ENCODE measurements around the gene KCNK4. TPM values are rescaled to one million over a fixed set of nuclear protein-coding genes. Genes with fewer than 3 reads are reported as not detected.

Gene KCNK4
- total RNA-seq, 1 experiment from 2014 or later: 1.1 TPM

DNA sequence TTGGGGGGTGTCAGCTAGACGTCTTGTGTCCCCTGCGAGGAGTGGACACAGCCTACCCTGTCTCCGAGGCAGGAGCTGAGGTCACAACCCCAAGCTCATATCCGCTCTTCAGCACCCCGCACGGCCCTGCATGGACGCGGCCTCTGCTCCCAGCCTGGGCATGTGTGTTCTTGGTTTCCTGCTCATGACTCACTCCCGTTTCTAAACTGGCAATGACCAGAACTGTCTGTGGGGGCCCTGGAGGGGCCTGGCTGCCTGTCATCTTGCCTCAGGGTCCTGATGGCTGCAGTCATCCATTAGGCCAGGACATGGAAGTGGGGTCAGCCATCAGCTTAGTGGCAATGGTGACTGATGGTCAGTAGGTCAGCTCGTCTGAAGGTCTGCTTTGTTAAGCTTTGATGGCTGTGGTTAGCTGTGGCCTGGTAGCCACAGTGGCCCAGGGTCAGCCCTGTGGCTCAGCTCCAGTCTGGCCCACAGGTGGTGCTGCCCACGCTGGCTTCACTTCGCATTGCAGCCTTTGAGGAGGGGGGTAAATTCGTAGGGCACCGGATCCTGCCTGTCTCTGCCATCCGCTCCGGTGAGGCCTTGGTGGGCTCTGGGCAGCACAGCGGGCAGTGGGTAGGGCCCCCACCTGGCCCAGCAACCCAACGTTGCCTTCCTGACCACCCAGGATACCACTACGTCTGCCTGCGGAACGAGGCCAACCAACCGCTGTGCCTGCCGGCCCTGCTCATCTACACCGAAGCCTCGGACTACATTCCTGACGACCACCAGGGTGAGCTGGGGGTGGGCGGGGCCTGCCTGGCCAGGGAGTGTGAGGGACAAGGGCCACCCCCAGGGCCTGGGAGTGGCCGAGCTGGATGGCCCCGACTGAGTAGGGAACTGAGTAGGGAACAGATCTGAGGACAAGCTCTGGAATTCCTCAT lies 27.8 kb upstream of the KCNK4 start:
- no peak overlapping the region for H3K4me3 ChIP-seq (ENCODE audit: low read depth in 2 of 2, low read length in 2 of 2)
- no peak for TF ChIP-seq TCF7L2 (IDR thresholded peaks at IDR 0.05; ENCODE audit: low read depth, low read length)
- TF ChIP-seq REST (IDR thresholded peaks at IDR 0.05; ENCODE audit: insufficient read depth in 1 of 2, low read depth in 2 of 2, low read length in 1 of 2): no peak
- TF ChIP-seq SIN3A (IDR thresholded peaks at IDR 0.05; ENCODE audit: borderline replicate concordance, insufficient read depth, low read depth, low read length): no peak
- no peak for TF ChIP-seq POLR2AphosphoS5 (IDR thresholded peaks at IDR 0.05; ENCODE audit: low read depth, low read length)
- no peak for TF ChIP-seq CTCF (IDR thresholded peaks at IDR 0.05)
- ATAC-seq (no peak), DNase-seq (ENCODE audit: low read depth, low spot score) (no peak)
- no peaks in the 10 kb centered on the region for H3K36me3 ChIP-seq (ENCODE audit: control insufficient read depth, insufficient read depth, low read length)
- in situ Hi-C loops (cut with HindIII; ENCODE audit: low pct_unique_long_range_greater_than_20kb, low sequenced_read_pairs) (no loop called here), intact Hi-C loops (cut with micrococcal nuclease; ENCODE audit: unreplicated experiment) (no loop called here)
- ChIA-PET POLR2A (interaction anchor here (0.6 kb wide), 1 partner anchor 14 kb away, joined by 3 read pairs; no protein-coding TSS in a partner anchor), CTCF (interaction anchor here (0.6 kb wide), 1 partner anchor 11 kb away, joined by 5 read pairs; no protein-coding TSS in a partner anchor)
- H3K27me3 ChIP-seq (ENCODE audit: control insufficient read depth, insufficient read depth, low read length): no peaks in the 10 kb centered on the region
- BruUV-seq (replicated peaks): no TSS peak
- no peaks in the 10 kb centered on the region for H3K9me3 ChIP-seq (ENCODE audit: control insufficient read depth, insufficient read depth, low read depth, low read length)
- H3K4me1 ChIP-seq (ENCODE audit: control insufficient read depth, insufficient read depth, low read length): peaks cover 6% of the 10 kb centered on the region
- no peak overlapping the region for H3K27ac ChIP-seq (ENCODE audit: low read length)

GRCh38 chr11:64263947-64264317 lies 27.2 kb upstream of the KCNK4 start:
- CTCF ChIA-PET: no interaction called here
- in situ Hi-C loops (cut with HindIII; ENCODE audit: low pct_unique_long_range_greater_than_20kb, low sequenced_read_pairs) (no loop called here), intact Hi-C loops (cut with micrococcal nuclease; ENCODE audit: unreplicated experiment) (no loop called here)
- POLR2A ChIA-PET: interaction anchor here (0.6 kb wide), 2 partner anchors 13 to 1032 kb away, joined by 3 to 9 read pairs; no protein-coding TSS in a partner anchor
- no peak overlapping the region for H3K4me3 ChIP-seq (ENCODE audit: low read depth in 2 of 2, low read length in 2 of 2)
- H3K36me3 ChIP-seq (ENCODE audit: control insufficient read depth, insufficient read depth, low read length): no peaks in the 10 kb centered on the region
- no peaks in the 10 kb centered on the region for H3K9me3 ChIP-seq (ENCODE audit: control insufficient read depth, insufficient read depth, low read depth, low read length)
- DNase-seq (ENCODE audit: low read depth, low spot score) (no peak), ATAC-seq (no peak)
- peaks cover 13% of the 10 kb centered on the region for H3K4me1 ChIP-seq (ENCODE audit: control insufficient read depth, insufficient read depth, low read length)
- TF ChIP-seq TCF7L2 (IDR thresholded peaks at IDR 0.05; ENCODE audit: low read depth, low read length): no peak
- TF ChIP-seq REST (IDR thresholded peaks at IDR 0.05; ENCODE audit: insufficient read depth in 1 of 2, low read depth in 2 of 2, low read length in 1 of 2): no peak
- no peak for TF ChIP-seq SIN3A (IDR thresholded peaks at IDR 0.05; ENCODE audit: borderline replicate concordance, insufficient read depth, low read depth, low read length)
- no peak for TF ChIP-seq CTCF (IDR thresholded peaks at IDR 0.05)
- H3K27ac ChIP-seq (ENCODE audit: low read length): no peak overlapping the region
- no TSS peak for BruUV-seq (replicated peaks)
- H3K27me3 ChIP-seq (ENCODE audit: control insufficient read depth, insufficient read depth, low read length): no peaks in the 10 kb centered on the region
